GM18511 (cell line): Measurements from ENCODE around the gene CROCC2.
"Not testable (repeated sequence)": the region's sequence is repeated elsewhere in the genome, so short reads cannot be mapped to it uniquely, and the experiment has no call there.

Source experiments
- ATAC-seq: cut with Tn5 transposase; IDR thresholded peaks from one replicate; pipeline ENCODE4 v1.9.1; 2021; ENCODE audit warnings: mild to moderate bottlenecking, moderate library complexity; ENCODE audit not compliant: unreplicated experiment

The CROCC2 gene

GRCh38 chr2:240964704-240965295, 58.7 kb downstream of the CROCC2 start:
- ATAC-seq = no peak

GRCh38 chr2:240965296-240965904, 59.3 kb downstream of the CROCC2 start:
- no peak for ATAC-seq

GRCh38 chr2:240965905-240966456, 59.8 kb downstream of the CROCC2 start:
- no peak for ATAC-seq

- no peak for ATAC-seq
These were observed 60.3 kb downstream of the CROCC2 start for GRCh38 chr2:240966457-240966905.

GRCh38 chr2:240966906-240967680, 61.0 kb downstream of the CROCC2 start:
- ATAC-seq = no peak

GRCh38 chr2:240967681-240968621, 61.8 kb downstream of the CROCC2 start:
- no peak for ATAC-seq

GRCh38 chr2:240968731-240969624, 62.8 kb downstream of the CROCC2 start:
- ATAC-seq = no peak

- no peak for ATAC-seq
These were observed 64.0 kb downstream of the CROCC2 start for GRCh38 chr2:240970104-240970503.

GRCh38 chr2:240970816-240971215, 64.7 kb downstream of the CROCC2 start:
- ATAC-seq = no peak

- no peak for ATAC-seq
These were observed 66.1 kb downstream of the CROCC2 start for GRCh38 chr2:240972201-240972600.

- ATAC-seq = no peak
These were observed 66.7 kb downstream of the CROCC2 start for GRCh38 chr2:240972636-240973521.

GRCh38 chr2:240974771-240975572, 68.8 kb downstream of the CROCC2 start:
- ATAC-seq = no peak

GRCh38 chr2:240975903-240976302, 69.8 kb downstream of the CROCC2 start:
- ATAC-seq = not testable (repeated sequence)

GRCh38 chr2:240981280-240981679, 75.1 kb downstream of the CROCC2 start:
- no peak for ATAC-seq

- ATAC-seq = no peak
These were observed 76.0 kb downstream of the CROCC2 start for GRCh38 chr2:240981871-240982800.

GRCh38 chr2:240982821-240983281, 76.7 kb downstream of the CROCC2 start:
- ATAC-seq = no peak
